Cardiac muscle cell (in vitro differentiated cells and primary cell): ENCODE data around the gene LCN6. TPM values are rescaled to one million over a fixed set of nuclear protein-coding genes. Genes with fewer than 3 reads are reported as not detected.

ENCODE experiments used
- DNase-seq, 2 donors: peaks; one replicate each; pipeline versions ENCODE4 v3.0.0 to v3.0.0-alpha.2; 2010 to 2017; ENCODE audit warnings: low read depth in 1 of 2, low spot score in 1 of 2
- H3K27ac ChIP-seq: fragments of 200-600 bp; sonication (generic); 2 replicates; pipeline ENCODE4 v1.5.1; 2016
- H3K27me3 ChIP-seq: fragments of 200-600 bp; sonication (generic); 2 replicates; pipeline ENCODE4 v1.6.0; 2016; ENCODE audit warnings: control low read depth
- H3K36me3 ChIP-seq: fragments of 200-600 bp; sonication (generic); 2 replicates; pipeline ENCODE4 v1.5.1; 2016; ENCODE audit warnings: control low read depth
- H3K4me1 ChIP-seq: fragments of 200-600 bp; sonication (generic); 2 replicates; pipeline ENCODE4 v1.8.1; 2017; ENCODE audit warnings: low read depth, mild to moderate bottlenecking, mixed run types
- H3K4me3 ChIP-seq: fragments of 200-600 bp; sonication (generic); 2 replicates; pipeline ENCODE4 v1.5.1; 2016; ENCODE audit warnings: mild to moderate bottlenecking
- H3K9me3 ChIP-seq: fragments of 200-600 bp; sonication (generic); 2 replicates; pipeline ENCODE4 v1.5.1; 2017; ENCODE audit warnings: low read depth, mild to moderate bottlenecking, control low read depth
- CTCF ChIP-seq: IDR thresholded peaks from 2 replicates; pipeline ENCODE4 v1.5.1; 2012; ENCODE audit warnings: low read depth, mild to moderate bottlenecking, low read length
- polyA plus RNA-seq: library from polyadenylated mRNA; unstranded; fragments of >200 nt; fragmentation: Nextera tagmentation; extraction: Ambion mirVana; gene quantifications from 2 replicates; pipeline ENCODE4 v1.2.1, GENCODE V29; 2016
- total RNA-seq: library from RNA; depleted of rRNA; stranded (reverse); fragments of >200 nt; gene quantifications from 2 replicates; pipeline ENCODE4 v1.2.3, GENCODE V29; 2016

LCN6 gene
- total and polyA plus RNA-seq, 2 experiments from 2014 or later = not detected

- DNase-seq = no peak
- Histone ChIP-seq H3K27me3 (no peaks in the 10 kb centered on the region), H3K4me1 (peaks cover 4% of the 10 kb centered on the region), H3K36me3 (no peaks in the 10 kb centered on the region), H3K9me3 (no peaks in the 10 kb centered on the region), H3K27ac (no peak overlapping the region), H3K4me3 (no peak overlapping the region)
- no peak for TF ChIP-seq CTCF
Observed at GRCh38 chr9:136759436-136760325, 11.4 kb upstream of the LCN6 start.

- H3K9me3 ChIP-seq = no peaks in the 10 kb centered on the region
- DNase-seq = no peak
- peaks cover 4% of the 10 kb centered on the region for H3K4me1 ChIP-seq
- TF ChIP-seq CTCF = no peak
- no peaks in the 10 kb centered on the region for H3K36me3 ChIP-seq
- no peak overlapping the region for H3K27ac ChIP-seq
- H3K4me3 ChIP-seq = no peak overlapping the region
- H3K27me3 ChIP-seq = no peaks in the 10 kb centered on the region
Observed at GRCh38 chr9:136759001-136759400, 10.7 kb upstream of the LCN6 start.

- DNase-seq = no peak
- TF ChIP-seq CTCF = no peak
- no peak overlapping the region for H3K27ac ChIP-seq
Observed at GRCh38 chr9:136757751-136758140, 9.4 kb upstream of the LCN6 start.

GRCh38 chr9:136757328-136757727, 9.0 kb upstream of the LCN6 start:
- TF ChIP-seq CTCF = no peak
- no peak overlapping the region for H3K27ac ChIP-seq
- no peak overlapping the region for H3K4me3 ChIP-seq
- no peaks in the 10 kb centered on the region for H3K36me3 ChIP-seq
- no peaks in the 10 kb centered on the region for H3K9me3 ChIP-seq
- DNase-seq = no peak
- H3K4me1 ChIP-seq = peaks cover 1% of the 10 kb centered on the region
- no peaks in the 10 kb centered on the region for H3K27me3 ChIP-seq

More at GRCh38 chr9:136757751-136758140, 9.4 kb upstream of the LCN6 start:
- Histone ChIP-seq H3K4me1 (peaks cover 4% of the 10 kb centered on the region), H3K36me3 (no peaks in the 10 kb centered on the region), H3K27me3 (no peaks in the 10 kb centered on the region), H3K4me3 (no peak overlapping the region), H3K9me3 (no peaks in the 10 kb centered on the region)

GRCh38 chr9:136756836-136757235, 8.5 kb upstream of the LCN6 start:
- H3K4me1 ChIP-seq = no peaks in the 10 kb centered on the region

More at GRCh38 chr9:136756836-136757235, 8.5 kb upstream of the LCN6 start:
- H3K36me3 ChIP-seq = no peaks in the 10 kb centered on the region
- H3K4me3 ChIP-seq = no peak overlapping the region
- no peak for DNase-seq
- no peak for TF ChIP-seq CTCF
- H3K9me3 ChIP-seq = no peaks in the 10 kb centered on the region
- H3K27ac ChIP-seq = no peak overlapping the region
- no peaks in the 10 kb centered on the region for H3K27me3 ChIP-seq
